Measurements from ENCODE around the gene ITGBL1. TPM values are rescaled to one million over a fixed set of nuclear protein-coding genes. Genes with fewer than 3 reads are reported as not detected.

ITGBL1 gene
- total and polyA plus RNA-seq, 2 of the 8 experiments (the other 6 are each of a cell fraction or from before 2014, with no cell fraction given): not detected

DNA sequence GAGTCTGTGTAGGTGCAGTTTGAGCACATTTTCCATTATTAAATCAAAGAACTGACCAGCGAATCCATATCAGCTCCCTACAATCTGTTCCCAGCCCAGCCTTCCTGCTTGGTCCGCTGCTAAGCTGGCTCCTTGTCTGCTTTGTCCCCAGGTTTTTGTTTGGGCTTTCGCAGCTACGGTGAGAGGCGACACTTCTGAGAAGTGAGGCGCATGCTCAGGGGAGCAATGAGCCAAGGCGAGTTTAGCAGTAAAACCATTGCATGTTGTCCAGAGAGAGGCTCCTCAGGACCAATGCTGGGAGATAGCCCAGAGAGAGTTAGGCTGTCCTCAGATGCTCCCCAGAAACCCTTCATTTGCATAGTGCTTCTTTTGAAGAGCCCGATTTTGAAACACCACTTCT lies 162.0 kb downstream of the ITGBL1 start:
- no peak overlapping the region for H3K9ac ChIP-seq (replicated peaks in 1 of 4; ENCODE audit: extremely low read depth in 1 of 4, low read depth in 3 of 4, low read length in 3 of 4)
- FAIRE-seq: no peak
- H2AK5ac ChIP-seq (ENCODE audit: low read depth, low read length): no peak overlapping the region
- H4K91ac ChIP-seq (replicated peaks; ENCODE audit: insufficient read length, low read length): no peak overlapping the region
- TF ChIP-seq NRF1 (IDR thresholded peaks at IDR 0.05; ENCODE audit: low read depth, low read length) (no peak), RAD21 (IDR thresholded peaks at IDR 0.05 in 1 of 2, conservative IDR thresholded peaks at IDR 0.05 in 1 of 2; ENCODE audit: low read depth in 2 of 2, low read length in 2 of 2) (no peak), SRF (IDR thresholded peaks at IDR 0.05; ENCODE audit: low read depth, low read length) (no peak), TCF12 (IDR thresholded peaks at IDR 0.05; ENCODE audit: low read depth, low read length) (no peak), EP300 (IDR thresholded peaks at IDR 0.05; ENCODE audit: borderline replicate concordance in 1 of 2, low read depth in 2 of 2, low read length in 2 of 2) (no peak), RFX5 (IDR thresholded peaks at IDR 0.05; ENCODE audit: borderline replicate concordance, low read depth, low read length) (no peak), HDAC6 (IDR thresholded peaks at IDR 0.05; ENCODE audit: low read depth, low read length) (no peak), CHD1 (IDR thresholded peaks at IDR 0.05; ENCODE audit: low read depth, low read length) (no peak), TBP (IDR thresholded peaks at IDR 0.05; ENCODE audit: low read depth, low read length) (no peak), TEAD4 (IDR thresholded peaks at IDR 0.05; ENCODE audit: low read depth, low read length) (no peak), CREB1 (IDR thresholded peaks at IDR 0.05) (no peak), SP2 (IDR thresholded peaks at IDR 0.05; ENCODE audit: low read length) (no peak)
- TF ChIP-seq, protein P1, sequence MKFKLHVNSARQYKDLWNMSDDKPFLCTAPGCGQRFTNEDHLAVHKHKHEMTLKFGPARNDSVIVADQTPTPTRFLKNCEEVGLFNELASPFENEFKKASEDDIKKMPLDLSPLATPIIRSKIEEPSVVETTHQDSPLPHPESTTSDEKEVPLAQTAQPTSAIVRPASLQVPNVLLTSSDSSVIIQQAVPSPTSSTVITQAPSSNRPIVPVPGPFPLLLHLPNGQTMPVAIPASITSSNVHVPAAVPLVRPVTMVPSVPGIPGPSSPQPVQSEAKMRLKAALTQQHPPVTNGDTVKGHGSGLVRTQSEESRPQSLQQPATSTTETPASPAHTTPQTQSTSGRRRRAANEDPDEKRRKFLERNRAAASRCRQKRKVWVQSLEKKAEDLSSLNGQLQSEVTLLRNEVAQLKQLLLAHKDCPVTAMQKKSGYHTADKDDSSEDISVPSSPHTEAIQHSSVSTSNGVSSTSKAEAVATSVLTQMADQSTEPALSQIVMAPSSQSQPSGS (IDR thresholded peaks at IDR 0.05; ENCODE audit: low read length): no peak
- H3K4me2 ChIP-seq (ENCODE audit: insufficient read depth in 1 of 2, low read depth in 2 of 2, low read length in 2 of 2): no peak overlapping the region
- no peaks in the 10 kb centered on the region for H3K36me3 ChIP-seq (ENCODE audit: control insufficient read depth in 2 of 4, insufficient read depth in 4 of 4, low read length in 3 of 4)
- H2BK120ac ChIP-seq (replicated peaks; ENCODE audit: low read depth, low read length): no peak overlapping the region
- H3K23ac ChIP-seq (ENCODE audit: insufficient read length): no peak overlapping the region
- no peak overlapping the region for H2BK5ac ChIP-seq (ENCODE audit: low read depth, low read length)
- H3K56ac ChIP-seq (replicated peaks; ENCODE audit: insufficient read length, low read depth, low read length): no peak overlapping the region
- H3K4ac ChIP-seq (replicated peaks; ENCODE audit: insufficient read length, low read depth, low read length): no peak overlapping the region
- no peaks in the 10 kb centered on the region for H3K79me1 ChIP-seq (ENCODE audit: low read depth, low read length)
- CTCF ChIA-PET (ENCODE audit: partially characterized antibody): no interaction called here
- no peak overlapping the region for H2BK20ac ChIP-seq (ENCODE audit: low read length)
- no peak overlapping the region for H4K8ac ChIP-seq (ENCODE audit: extremely low read depth, insufficient read depth, low read length)
- no peak overlapping the region for H3K27ac ChIP-seq (ENCODE audit: low read depth, low read length)
- no peak overlapping the region for H4K5ac ChIP-seq (ENCODE audit: insufficient read length, low read depth, low read length)
- H2BK15ac ChIP-seq (ENCODE audit: low read length): no peak overlapping the region
- H3K4me1 ChIP-seq (replicated peaks in 1 of 4; ENCODE audit: control insufficient read depth in 3 of 4, insufficient read depth in 4 of 4, low read length in 3 of 4): no peaks in the 10 kb centered on the region
- POLR2A ChIA-PET (ENCODE audit: partially characterized antibody): no interaction called here
- H2BK12ac ChIP-seq (ENCODE audit: low read depth, low read length): no peak overlapping the region
- H2AFZ ChIP-seq (ENCODE audit: low read length): no peak overlapping the region
- DNase-seq (ENCODE audit: low read depth in 1 of 2, low spot score in 2 of 2): no peak
- no peak overlapping the region for H3K18ac ChIP-seq (ENCODE audit: extremely low read depth, low read length)
- no peak overlapping the region for H3K14ac ChIP-seq (ENCODE audit: insufficient read length)
- no peaks in the 10 kb centered on the region for H3K27me3 ChIP-seq (replicated peaks in 1 of 4; ENCODE audit: control insufficient read depth in 3 of 4, extremely low read depth in 1 of 4, insufficient read depth in 3 of 4, low read length in 3 of 4)
- no peak overlapping the region for H3K4me3 ChIP-seq (ENCODE audit: extremely low read depth in 1 of 4, insufficient read depth in 2 of 4, low read depth in 3 of 4, low read length in 4 of 4)
- 93% methylated on average over 8 of the region's 8 CpGs; no CpG with 5 or more reads in 1 of the 2 experiments for WGBS, 2 experiments (ENCODE audit: extremely low coverage in 1 of 2, insufficient coverage in 1 of 2, insufficient read length in 1 of 2, insufficient replicate concordance in 2 of 2, low coverage in 1 of 2, low lambda C conversion rate in 2 of 2, missing lambda C conversion rate in 1 of 2)
- no peaks in the 10 kb centered on the region for H3K79me2 ChIP-seq (ENCODE audit: control insufficient read depth in 1 of 2, insufficient read depth in 2 of 2, low read length in 2 of 2)
- no peaks in the 10 kb centered on the region for H3K9me3 ChIP-seq (ENCODE audit: insufficient read depth in 2 of 2, low read depth in 1 of 2, low read length in 1 of 2)
- H3K23me2 ChIP-seq (ENCODE audit: low read depth, low read length): no peaks in the 10 kb centered on the region
- H4K20me1 ChIP-seq (replicated peaks in 1 of 2; ENCODE audit: control insufficient read depth in 1 of 2, insufficient read depth in 2 of 2, low read length in 2 of 2): no peaks in the 10 kb centered on the region
